NAMALWA (cell line): ENCODE data around the gene DDB1.

Experiments
- DNase-seq: peaks from one replicate; pipeline ENCODE4 v3.0.0-alpha.2; 2015; ENCODE audit warnings: low spot score

The DDB1 gene

GRCh38 chr11:61332797-61333549, at the start of gene DDB1, which contains the start of gene TKFC:
Gene DDB1, minus strand, starts transcription at chr11:61333105. Its CDS starts 137 bp downstream, at chr11:61332968.
Gene TKFC, plus strand, starts transcription at chr11:61333228. Its CDS starts 1,501 bp downstream, at chr11:61334729.
- peak; percentile 94 for DNase-seq

- DNase-seq = no peak
These were observed 48.0 kb upstream of the DDB1 start for GRCh38 chr11:61380884-61381283.

- DNase-seq = no peak
These were observed 45.9 kb upstream of the DDB1 start for GRCh38 chr11:61378713-61379313.

GRCh38 chr11:61377461-61378160, 44.7 kb upstream of the DDB1 start:
- no peak for DNase-seq

GRCh38 chr11:61375761-61376108, 42.8 kb upstream of the DDB1 start:
- no peak for DNase-seq

DNA sequence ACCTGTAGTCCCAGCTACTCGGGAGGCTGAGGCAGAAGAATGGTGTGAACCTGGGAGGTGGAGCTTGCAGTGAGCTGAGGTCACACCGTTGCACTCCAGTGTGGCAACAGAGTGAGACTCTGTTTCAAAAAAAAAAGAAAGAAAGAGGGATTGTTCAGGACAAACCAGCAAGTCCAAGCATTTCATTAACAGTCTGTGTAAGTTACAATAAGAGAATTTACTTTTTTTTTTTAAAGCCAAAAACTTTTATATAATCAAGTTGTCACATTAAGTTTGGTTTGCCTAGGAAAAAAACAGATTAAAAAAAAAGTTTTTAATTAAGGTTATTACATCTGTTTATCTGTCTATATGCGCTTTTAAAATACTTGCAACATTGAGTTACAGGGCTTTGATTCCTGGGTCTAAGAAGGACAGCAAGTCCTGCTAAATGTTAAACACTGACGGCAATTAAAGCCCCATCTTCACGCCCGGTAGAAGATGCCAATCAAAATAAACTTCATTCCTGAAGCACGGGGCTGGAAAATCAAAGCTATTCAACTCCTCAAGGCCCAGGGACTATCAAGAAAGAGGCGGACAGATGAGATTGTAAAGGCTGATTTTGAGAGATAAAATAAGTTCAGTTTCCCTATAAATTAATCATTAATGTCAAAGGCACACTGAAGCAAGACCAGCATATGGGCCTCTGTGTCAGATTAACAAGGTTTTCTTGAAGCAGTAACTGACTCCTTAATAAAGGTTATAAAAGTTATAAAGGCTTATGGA, 39.9 kb upstream of the DDB1 start:
- DNase-seq = no peak

DNA sequence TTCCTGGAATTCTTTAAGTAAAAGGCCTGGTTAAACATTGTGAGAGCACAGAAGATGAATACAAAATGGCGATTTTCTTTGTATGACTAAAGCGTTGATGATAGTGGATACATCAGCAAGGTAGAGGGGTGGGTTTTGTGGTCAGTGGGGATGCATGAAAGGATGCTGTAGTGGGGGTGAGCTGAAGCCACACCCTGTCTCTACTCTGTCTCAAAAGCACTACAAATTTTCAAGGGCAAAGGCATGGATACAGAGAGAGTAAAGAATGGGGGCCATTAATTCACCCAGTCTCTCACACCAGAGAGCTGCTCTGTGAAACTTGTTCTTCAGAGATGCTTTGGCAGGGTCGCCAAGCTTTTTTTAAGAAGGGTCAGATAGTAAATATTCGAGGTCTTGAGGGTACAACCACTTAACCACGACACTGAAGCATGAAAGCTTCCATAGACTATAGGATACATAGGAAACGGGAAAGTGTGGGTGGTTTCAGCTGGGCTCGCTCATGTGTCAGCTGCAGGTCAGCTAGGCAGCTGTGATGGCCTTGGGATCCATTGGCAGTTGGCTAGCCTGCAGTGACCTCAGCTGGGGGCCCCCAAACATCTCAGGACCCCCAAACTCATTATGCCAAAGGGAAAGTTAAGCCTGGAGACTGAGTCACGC, 37.6 kb upstream of the DDB1 start:
- no peak for DNase-seq

DNA sequence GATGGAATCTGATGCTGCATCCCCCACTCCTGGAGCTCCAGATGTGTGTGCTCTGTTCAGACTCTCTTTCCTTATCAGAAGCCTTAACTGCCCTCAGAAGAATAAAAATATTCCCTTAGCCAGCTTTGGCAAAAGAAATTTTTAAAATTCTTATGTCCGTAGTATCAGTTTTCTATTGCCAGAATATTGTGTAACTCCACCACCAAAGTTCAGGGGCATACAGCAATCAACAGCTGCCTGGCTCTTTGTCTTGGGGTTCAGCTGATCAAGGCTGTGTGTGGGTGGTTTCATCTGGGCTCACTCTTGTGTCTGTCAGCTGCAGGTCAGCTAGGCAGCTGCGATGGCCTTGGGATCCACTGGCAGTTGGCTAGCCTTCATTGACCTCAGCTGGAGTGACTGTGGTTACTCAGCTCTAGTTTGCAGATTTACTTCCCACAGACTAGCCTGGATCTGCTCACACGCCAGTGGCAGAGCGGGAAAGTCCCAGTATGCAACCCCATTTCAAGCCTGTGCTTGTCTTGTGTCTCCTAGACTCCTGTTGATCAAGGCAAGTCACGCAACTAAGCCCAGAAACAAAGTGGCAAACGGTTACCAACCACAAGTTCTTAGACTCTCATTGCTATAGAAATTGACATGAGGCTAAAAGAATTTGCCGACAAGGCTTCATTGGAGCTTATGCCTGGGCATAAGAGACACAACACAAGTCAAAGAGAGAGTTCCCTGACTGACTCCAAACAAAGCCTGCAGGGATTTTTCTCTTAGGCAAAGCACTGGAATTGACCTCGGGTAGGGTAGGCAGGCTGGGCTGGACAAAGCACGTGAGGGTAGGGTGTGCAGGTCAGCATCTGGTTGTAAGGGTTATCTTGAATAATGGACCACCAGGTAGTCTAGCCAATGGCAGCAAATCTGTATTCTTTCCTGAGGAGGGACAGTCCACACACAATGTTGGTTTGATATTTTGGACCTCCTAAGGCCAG, 36.8 kb upstream of the DDB1 start:
- no peak for DNase-seq

GRCh38 chr11:61368646-61369045, 35.7 kb upstream of the DDB1 start:
- no peak for DNase-seq

DNA sequence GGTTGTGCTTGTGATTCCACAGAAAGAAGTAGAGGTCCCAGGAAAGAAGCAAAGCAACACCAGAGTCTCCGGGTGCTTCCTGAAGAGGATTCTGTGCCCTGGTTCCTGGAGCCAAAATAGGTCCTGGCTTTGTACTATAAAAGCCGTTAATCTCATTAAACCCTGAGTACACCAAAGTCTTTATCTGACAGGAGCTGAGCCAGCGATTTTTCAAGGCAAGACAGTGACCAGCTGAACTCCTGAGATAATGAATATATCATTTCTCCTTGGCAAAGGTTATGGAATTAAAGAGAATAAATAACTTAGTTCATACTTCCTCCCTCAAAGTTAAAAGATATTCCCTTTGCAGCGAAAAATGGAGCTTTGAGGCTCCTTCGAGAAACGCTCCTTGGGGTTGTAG, 34.5 kb upstream of the DDB1 start:
- DNase-seq = no peak

- no peak for DNase-seq
These were observed 31.2 kb upstream of the DDB1 start for GRCh38 chr11:61364012-61364675.

DNA sequence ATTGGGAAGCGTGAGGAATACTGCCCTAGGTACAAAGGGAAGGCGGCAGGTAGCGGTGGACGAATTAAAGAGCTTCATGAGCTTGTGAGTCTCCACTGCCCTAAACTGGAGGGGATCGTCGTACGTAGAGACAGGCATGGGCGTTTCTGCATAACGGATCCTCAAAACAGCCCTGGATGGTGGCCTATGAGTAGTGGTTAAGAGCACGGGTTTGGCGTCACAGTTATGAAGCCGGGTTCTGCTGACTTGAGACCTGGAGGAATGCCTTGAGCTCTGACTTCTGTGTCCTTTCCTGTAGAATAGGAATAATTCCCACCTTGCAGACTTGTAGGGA, 29.6 kb upstream of the DDB1 start:
- DNase-seq = peak; percentile 64

DNA sequence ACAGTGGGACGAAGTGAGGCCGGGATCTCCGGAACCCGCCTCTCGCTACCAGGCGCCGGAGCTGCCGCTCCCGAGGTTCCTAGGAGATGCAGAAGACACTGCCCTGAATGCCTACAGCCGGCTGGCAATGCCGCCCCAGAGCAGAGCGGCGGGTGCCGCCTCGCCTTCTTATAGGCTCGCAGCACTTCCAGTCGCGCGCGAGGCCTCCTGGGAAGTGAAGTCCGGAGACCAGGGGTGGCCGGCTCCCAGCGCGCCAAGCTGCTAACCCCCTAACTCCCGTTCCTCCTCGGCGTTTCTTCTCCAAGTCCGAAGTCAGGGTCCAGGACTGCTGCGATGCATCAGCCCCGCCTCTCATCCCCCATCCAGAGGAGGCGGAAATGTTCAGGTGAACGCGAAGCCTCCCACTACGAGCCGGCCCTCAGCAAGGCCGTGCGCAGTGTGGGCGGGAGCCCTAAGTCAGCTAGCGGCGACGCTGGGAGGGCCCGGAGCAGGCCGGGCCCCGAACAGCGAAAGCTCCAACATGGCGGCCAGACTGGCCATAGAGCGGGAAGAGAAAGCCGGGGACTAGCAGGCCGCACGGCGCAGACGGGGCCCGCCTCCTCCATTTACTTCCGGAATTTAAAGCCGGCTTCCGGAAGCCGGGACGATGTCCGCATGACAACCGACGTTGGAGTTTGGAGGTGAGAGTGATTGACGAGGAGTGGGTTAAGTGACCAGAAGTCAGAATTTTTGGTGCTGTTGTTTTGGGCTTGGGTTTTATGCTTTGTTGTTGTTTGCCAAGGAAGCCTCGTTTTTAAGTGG, 29.0 kb upstream of the DDB1 start, which contains the start of the genes CYB561A3 and TMEM138:
Gene CYB561A3 (minus strand): TSS at position 142 of the 801 bp plus-strand sequence. CDS start 5,169 bp downstream, outside the sequence.
Gene TMEM138 (plus strand): TSS at position 634 of the 801 bp plus-strand sequence. CDS start 2,017 bp downstream, outside the sequence.
- peak; percentile 96 for DNase-seq

GRCh38 chr11:61361237-61361740, 28.4 kb upstream of the DDB1 start:
- no peak for DNase-seq

DNA sequence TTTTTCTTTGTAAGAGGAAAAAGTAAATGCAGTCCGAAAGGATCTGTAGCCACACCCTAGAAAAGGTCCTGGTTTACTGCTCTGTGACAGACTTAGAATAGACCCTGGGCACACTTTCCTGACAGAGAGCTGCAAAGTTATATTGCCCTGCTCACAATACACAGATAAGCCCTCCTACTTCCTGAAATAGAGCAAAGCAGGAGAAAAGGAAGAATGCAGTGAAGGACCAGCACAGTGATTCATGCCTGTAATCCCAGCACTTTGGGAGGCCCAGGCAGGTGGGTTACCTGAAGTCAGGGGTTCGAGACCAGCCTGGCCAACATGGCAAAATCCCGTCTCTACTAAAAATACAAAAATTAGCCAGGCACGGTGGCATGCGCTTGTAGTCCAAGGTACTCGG, 26.6 kb upstream of the DDB1 start:
- DNase-seq = peak; percentile 26

- DNase-seq = no peak
These were observed 25.7 kb upstream of the DDB1 start for GRCh38 chr11:61358566-61358965.

GRCh38 chr11:61357894-61358239, 25.0 kb upstream of the DDB1 start:
- no peak for DNase-seq

DNA sequence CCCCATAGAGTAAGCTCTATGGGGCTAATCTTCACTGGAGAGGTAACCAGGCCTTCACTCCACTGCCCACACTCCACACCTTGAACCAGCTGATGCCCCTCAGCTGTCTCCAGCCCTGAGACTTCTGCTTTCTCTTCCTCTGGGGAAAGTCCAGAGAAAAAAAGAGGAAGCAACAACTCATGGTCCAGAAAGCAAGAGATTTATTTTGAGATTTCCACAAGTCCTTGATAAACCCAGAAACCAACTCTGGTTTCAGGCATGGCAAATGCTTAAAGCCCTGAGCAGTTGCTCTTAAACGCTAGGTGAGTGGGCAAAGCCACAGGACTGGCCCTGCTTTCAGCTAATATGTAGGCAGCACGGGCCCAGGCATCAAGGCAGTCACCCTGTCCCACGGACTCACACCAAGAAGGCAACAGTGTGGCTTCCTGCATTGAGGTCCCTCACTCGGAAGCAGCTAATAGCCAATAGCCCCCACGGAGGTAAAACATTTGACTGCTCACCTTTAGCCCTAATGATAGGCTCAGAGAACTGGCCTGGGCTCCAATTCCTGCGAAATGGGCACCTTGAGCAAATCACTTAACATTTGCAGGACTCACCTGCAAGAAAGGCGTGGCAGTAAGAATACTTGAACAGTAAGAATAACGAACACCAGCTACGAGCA, 24.5 kb upstream of the DDB1 start:
- peak; percentile 94 for DNase-seq
